LNCAP (cell line): ENCODE results near the gene WDR1.

ENCODE experiments used
- TF ChIP-seq, protein P1 (sequence below): fragments of 450-650 bp; IDR thresholded peaks from 2 replicates; pipeline ENCODE4 v1.5.1; 2017; ENCODE audit warnings: mild to moderate bottlenecking

Gene WDR1

GRCh38 chr4:10047967-10048366 lies 68.6 kb downstream of the WDR1 start:
- TF ChIP-seq, protein P1, sequence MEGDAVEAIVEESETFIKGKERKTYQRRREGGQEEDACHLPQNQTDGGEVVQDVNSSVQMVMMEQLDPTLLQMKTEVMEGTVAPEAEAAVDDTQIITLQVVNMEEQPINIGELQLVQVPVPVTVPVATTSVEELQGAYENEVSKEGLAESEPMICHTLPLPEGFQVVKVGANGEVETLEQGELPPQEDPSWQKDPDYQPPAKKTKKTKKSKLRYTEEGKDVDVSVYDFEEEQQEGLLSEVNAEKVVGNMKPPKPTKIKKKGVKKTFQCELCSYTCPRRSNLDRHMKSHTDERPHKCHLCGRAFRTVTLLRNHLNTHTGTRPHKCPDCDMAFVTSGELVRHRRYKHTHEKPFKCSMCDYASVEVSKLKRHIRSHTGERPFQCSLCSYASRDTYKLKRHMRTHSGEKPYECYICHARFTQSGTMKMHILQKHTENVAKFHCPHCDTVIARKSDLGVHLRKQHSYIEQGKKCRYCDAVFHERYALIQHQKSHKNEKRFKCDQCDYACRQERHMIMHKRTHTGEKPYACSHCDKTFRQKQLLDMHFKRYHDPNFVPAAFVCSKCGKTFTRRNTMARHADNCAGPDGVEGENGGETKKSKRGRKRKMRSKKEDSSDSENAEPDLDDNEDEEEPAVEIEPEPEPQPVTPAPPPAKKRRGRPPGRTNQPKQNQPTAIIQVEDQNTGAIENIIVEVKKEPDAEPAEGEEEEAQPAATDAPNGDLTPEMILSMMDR = no peak

- TF ChIP-seq, protein P1 = no peak
Measured at GRCh38 chr4:10046471-10046870, 70.1 kb downstream of the WDR1 start.

- TF ChIP-seq, protein P1 = no peak
Measured at GRCh38 chr4:10045481-10045880, 71.1 kb downstream of the WDR1 start.

- TF ChIP-seq, protein P1 = no peak
Measured at GRCh38 chr4:10041036-10041435, 75.6 kb downstream of the WDR1 start.

DNA sequence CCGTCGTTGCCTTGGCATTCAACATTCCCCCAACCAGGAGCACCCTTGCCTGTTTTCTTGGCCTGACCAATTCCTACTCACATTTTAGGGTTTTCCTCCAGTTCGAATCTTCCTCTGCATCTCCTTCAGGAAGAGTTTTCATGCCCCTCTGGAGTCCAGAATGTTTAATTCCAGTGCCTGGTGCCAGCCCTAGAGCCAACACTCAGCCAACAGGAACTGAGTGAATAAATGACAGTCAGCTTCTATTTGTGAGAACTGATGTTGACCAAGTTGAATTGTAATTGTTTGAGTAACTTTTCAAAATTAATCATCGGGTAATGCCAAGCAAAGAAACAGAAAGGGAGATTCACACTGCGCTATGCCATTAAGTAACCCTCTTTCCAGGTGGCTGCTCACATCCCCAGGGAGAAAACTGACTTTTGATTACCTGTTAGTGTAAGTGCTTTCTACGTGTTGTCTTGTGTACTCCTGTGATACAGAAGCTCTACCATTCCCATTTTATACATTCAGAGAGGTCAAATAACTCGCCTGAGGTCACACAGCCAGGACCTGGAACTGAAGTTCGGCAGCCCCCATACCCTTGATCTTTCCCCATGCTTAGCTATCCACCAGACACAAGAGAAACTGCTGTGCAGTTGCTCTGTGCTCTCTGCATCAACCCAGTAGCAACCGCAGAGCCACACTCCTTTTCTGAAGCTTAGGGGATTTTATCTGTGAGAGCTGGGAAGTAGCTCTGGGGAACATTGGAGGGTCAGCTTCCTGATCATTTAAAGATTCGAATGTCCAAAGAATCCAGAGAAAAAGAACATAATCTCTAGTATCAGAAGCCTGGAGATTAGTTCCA lies 76.3 kb downstream of the WDR1 start:
- TF ChIP-seq, protein P1 = no peak

DNA sequence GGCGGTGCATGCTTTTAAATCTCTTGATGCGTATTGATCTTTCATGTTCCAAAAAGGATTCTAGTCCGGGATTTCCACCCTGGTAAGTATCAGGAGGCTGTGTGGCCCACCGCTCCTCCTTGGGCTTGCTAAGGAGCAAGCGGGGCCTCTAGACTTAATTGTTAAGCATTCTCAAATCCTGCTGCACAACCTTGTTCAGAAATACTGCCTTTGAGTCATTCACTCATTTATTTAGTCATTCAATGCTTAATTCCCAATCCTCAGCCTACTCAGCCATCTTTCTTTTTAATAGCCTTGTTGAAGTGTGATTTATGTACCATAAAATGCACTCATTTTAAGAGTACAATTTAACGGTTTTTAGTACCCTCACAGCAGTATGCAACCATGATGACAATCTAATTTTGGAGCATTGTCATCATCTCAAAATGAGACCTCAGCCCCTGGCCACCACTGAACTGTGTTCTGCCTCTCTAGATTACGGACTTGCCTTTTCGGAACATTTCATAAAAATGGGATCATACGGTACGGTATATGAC lies 79.7 kb downstream of the WDR1 start:
- TF ChIP-seq, protein P1 = no peak

GRCh38 chr4:10035130-10035529 lies 81.5 kb downstream of the WDR1 start:
- TF ChIP-seq, protein P1 = no peak
